HT-29 (cell line): Measurements from ENCODE around the gene GNLY. TPM values are rescaled to one million over a fixed set of nuclear protein-coding genes. Genes with fewer than 3 reads are reported as not detected.
A peak's percentile ranks its signal among the peaks of the same experiment; 100 is the strongest.

Experiments used
- DNase-seq: peaks from one replicate; pipeline ENCODE4 v3.0.0-alpha.2; 2015; ENCODE audit warnings: low spot score
- total RNA-seq: library from RNA; depleted of rRNA; stranded (reverse); fragments of >200 nt; shearing (Covaris generic); gene quantifications from 2 replicates; pipeline ENCODE4 v1.2.3, GENCODE V29; 2014

The GNLY gene
- total RNA-seq, 1 experiment from 2014 or later = not detected

DNA sequence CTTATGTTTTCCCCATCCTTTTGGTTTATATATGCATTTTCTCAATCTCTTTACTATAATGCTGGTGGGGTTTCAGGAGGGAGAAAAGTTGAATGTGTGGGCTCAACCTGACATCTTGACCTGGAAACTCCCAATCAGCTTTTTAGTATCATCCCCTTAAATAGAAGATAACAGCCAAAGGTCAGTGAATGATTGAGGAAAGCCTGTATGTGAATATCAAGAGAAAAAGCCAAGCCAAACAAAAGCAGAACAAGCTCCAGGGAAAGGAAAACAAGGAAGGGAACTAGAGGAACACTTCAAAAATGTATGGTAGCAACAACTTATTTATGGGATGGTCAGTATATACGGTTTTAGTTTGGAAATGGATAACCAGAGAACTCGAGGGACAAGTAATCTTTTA, 31.3 kb downstream of the GNLY start:
- DNase-seq = no peak

GRCh38 chr2:85727798-85728197, 33.6 kb downstream of the GNLY start:
- no peak for DNase-seq

GRCh38 chr2:85728342-85728741, 34.2 kb downstream of the GNLY start:
- no peak for DNase-seq

DNA sequence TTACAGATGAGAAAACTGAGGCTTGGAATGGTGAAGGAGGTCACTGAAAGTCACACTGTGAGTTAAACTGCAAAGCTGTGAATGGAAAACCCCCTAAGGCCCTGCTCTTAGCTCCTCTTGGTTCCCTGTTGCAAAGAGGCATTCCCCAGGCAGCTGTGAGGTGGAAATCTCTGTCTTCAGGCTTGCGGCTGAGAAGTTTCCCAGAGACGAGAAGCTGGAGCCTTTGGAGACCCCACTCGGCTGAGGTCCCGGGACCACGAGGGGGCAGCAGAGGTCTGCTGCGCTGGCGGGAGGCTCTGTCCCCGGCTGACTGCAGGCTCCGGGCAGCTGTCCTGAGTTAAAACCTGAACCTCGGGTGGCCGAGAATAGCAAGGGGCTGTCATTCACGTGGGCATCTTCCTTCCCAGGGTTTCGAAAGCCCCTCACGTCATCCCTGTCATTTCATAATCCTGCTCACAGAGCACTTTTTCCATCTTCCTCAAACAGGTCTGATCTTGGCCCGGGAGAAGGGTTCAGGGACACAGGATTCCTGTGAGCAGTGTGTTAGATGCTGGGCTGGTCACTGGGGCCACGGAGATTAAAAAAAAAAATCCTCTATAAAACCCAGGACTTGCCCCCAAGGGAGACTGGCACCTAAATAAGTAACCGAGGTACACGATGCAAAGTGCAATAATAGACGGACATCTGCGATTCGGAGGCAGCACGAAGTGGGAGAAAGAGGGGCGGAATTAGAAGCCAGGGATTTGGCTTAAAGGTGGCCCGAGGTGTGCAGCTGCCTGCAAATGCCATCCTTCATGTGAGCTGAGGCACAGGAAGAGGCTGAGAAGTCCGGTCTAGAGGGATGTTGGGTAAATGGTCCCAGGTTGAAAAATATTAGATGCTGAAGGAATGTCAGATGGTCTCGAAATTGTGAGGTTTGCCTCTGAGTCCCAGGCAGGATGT, 35.0 kb downstream of the GNLY start:
- DNase-seq = peak; percentile 85

DNA sequence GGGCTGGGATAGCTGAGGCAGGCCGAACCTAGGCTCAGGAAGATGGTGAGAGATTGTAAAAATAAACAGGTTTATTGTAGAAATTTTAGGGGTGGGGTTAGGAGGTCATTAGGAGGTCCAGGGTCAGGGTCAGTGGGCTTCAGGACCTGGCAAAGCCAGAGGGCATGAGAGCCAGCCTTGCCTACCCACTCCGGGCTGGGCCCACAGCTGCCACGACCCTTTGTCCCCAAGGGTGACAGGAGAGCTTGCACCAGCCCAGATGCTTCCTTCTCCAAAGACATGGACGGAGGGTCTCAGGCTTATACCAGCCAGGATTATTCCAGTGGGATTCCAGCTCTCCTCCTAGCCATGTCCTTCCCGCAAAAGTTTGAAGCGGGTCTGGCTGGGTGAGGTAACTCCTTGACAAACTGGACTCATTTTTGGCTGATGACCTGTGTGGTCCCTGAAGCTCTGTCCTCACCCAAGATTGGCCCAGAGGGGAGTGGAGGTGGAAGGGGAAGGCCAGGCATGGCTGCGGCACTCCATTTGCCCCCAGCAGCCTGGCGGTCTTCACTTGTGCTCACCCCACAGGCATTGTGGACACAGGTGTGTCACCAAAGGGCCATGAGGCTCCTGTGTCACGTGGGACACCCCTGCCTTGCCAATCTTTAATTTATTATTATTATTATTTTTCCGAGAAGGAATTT, 35.8 kb downstream of the GNLY start:
- no peak for DNase-seq

GRCh38 chr2:85730686-85731230, 36.6 kb downstream of the GNLY start:
- no peak for DNase-seq

DNA sequence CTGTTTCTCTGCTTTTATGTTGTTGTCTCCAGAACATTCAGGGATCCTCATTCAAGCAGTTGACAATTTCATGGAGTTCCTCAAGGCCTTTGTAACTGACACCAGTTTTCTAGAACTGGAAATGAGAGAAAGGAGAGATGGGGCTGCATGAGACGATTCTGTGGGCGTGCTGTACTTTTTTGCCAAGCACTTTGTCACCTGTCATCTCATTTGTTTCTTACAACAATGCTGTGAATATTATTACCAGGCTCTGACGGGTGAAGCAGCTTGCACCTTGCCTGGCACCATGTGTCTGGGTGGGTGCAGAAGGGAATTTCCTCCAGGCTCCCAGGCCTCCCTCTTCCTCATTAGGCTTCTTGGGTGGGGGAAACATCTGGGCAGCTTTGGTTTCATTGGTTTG, 37.4 kb downstream of the GNLY start:
- no peak for DNase-seq

GRCh38 chr2:85732467-85733120, 38.4 kb downstream of the GNLY start:
- DNase-seq = no peak

- DNase-seq = no peak
Observed at GRCh38 chr2:85733121-85733960, 39.2 kb downstream of the GNLY start.

- no peak for DNase-seq
Observed at GRCh38 chr2:85734015-85734414, 39.9 kb downstream of the GNLY start.

GRCh38 chr2:85734942-85735608, 40.9 kb downstream of the GNLY start:
- no peak for DNase-seq

DNA sequence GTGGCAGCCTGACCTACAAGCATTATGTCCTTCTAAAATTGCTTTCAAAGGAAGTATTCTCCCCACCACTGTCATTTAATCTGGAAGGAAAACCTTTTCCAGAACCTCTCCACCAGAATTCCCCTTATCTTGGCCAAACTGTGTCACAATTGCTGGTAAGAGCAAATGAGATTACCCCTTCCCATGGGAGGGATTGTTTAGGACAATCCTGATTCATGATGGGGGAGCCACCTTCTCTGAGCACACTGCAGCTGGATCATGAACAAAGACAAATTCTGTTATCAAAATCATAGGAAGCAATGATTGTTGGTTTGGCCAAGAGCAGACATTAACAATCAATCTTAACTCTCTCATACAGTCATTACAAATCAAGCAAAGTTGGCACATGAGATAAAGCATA, 41.5 kb downstream of the GNLY start:
- DNase-seq = no peak

- DNase-seq = no peak
Observed at GRCh38 chr2:85736456-85737355, 42.5 kb downstream of the GNLY start.

- peak; percentile 21 for DNase-seq
Observed at GRCh38 chr2:85737481-85737880, 43.3 kb downstream of the GNLY start.

- no peak for DNase-seq
Observed at GRCh38 chr2:85737961-85738360, 43.8 kb downstream of the GNLY start.

- DNase-seq = no peak
Observed at GRCh38 chr2:85740193-85740592, 46.0 kb downstream of the GNLY start.

GRCh38 chr2:85741211-85741832, 47.2 kb downstream of the GNLY start:
- no peak for DNase-seq

DNA sequence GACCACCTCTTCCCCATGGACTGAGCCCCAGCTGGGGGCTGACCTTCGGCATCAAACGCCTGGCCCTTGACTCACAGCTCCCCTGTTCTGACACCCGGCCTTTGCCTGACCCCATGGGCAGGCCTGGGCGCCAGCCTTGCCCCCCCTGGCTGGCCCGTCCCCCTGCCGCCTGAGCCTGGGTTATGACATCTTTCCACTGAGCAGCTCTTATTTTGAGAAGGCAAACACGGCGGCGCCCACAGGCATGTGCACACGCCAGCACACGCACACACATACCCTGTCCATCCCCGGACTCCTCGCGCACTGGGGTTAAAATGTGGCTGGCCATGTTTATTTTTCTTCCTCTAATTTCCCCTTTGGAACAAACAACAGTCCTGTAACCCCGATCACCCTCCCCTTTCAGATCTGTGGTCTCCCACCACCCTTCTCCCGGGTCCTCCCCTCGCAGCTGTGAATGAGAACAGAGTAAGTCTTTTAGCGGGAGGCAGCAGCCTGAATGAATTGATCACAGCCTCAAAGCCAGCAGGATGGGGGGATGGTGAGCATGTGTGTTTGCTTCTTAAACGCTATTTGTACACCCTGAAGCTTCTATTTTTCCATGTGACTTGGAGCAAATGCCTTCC, 47.8 kb downstream of the GNLY start:
- DNase-seq = peak; percentile 75
